IMR-90 (cell line): ENCODE results near the gene CORO1C. TPM values are rescaled to one million over a fixed set of nuclear protein-coding genes. Genes with fewer than 3 reads are reported as not detected.
A peak's percentile ranks its signal among the peaks of the same experiment; 100 is the strongest.

Experiments used
- ATAC-seq: fragments of 200-7000 bp; cut with Tn5 transposase; 2 replicates; pipeline ENCODE4 v1.9.1; 2020; ENCODE audit warnings: low read depth, mild to moderate bottlenecking, moderate library complexity
- BruUV-seq: library from RNA; stranded (reverse); fragments of 400-500 nt; replicated peaks from 2 replicates; lab custom pipeline; 2021; lab: Mats Ljungman, UMichigan
- CTCF ChIA-PET: fragments of 300-600 bp; formaldehyde crosslinking; extraction: SDS; loops from one replicate; lab custom pipeline; 2021; ENCODE audit warnings: antibody characterized with exemption; lab: Yijun Ruan, JAX
- POLR2A ChIA-PET: fragments of 300-600 bp; sonication (Branson Sonifier 250); formaldehyde crosslinking; loops from one replicate; lab custom pipeline; 2022; ENCODE audit warnings: antibody characterized with exemption; ENCODE audit not compliant: unreplicated experiment; lab: Charles Lee
- DNase-seq: peaks from one replicate; pipeline ENCODE4 v3.0.0; 2013
- H2AFZ ChIP-seq: replicated peaks from 2 replicates; pipeline ENCODE3; 2013; ENCODE audit warnings: low read length, mild to moderate bottlenecking; ENCODE audit not compliant: poor library complexity
- H2AK5ac ChIP-seq: 2 replicates; pipeline ENCODE4 v1.6.1; 2013; ENCODE audit warnings: low read depth, low read length, inconsistent platforms
- H2AK9ac ChIP-seq: replicated peaks from 2 replicates; pipeline ENCODE3; 2013; ENCODE audit warnings: mild to moderate bottlenecking, low read depth, low read length, moderate library complexity; ENCODE audit not compliant: poor library complexity
- H2BK120ac ChIP-seq: 2 replicates; pipeline ENCODE4 v1.6.1; 2013; ENCODE audit warnings: low read depth, low read length, inconsistent platforms
- H2BK15ac ChIP-seq: 3 replicates; pipeline ENCODE4 v1.6.1; 2013; ENCODE audit warnings: low read depth, low read length, inconsistent platforms
- H2BK20ac ChIP-seq: 2 replicates; pipeline ENCODE4 v1.6.1; 2013; ENCODE audit warnings: low read depth, mild to moderate bottlenecking, inconsistent platforms, low read length, moderate library complexity
- H2BK5ac ChIP-seq: 2 replicates; pipeline ENCODE4 v1.6.1; 2013; ENCODE audit warnings: mild to moderate bottlenecking, low read depth, low read length, inconsistent platforms; ENCODE audit not compliant: poor library complexity, severe bottlenecking
- H3K14ac ChIP-seq: replicated peaks from 2 replicates; pipeline ENCODE4 v1.6.1; 2013; ENCODE audit warnings: low read depth, low read length, inconsistent platforms
- H3K18ac ChIP-seq: 2 replicates; pipeline ENCODE4 v1.6.1; 2013; ENCODE audit warnings: low read depth, low read length, control low read depth
- H3K23ac ChIP-seq: 2 replicates; pipeline ENCODE4 v1.6.1; 2013; ENCODE audit warnings: low read depth, low read length, inconsistent platforms
- H3K27ac ChIP-seq: 2 replicates; pipeline ENCODE4 v1.5.1; 2013; ENCODE audit warnings: mild to moderate bottlenecking, control low read depth, low read length; ENCODE audit not compliant: insufficient read depth
- H3K27me3 ChIP-seq: 2 replicates; pipeline ENCODE4 v1.6.1; 2013; ENCODE audit warnings: low read length; ENCODE audit not compliant: control insufficient read depth, insufficient read depth
- H3K36me3 ChIP-seq: 2 replicates; pipeline ENCODE4 v1.6.1; 2013; ENCODE audit warnings: low read length, mixed read lengths; ENCODE audit not compliant: control insufficient read depth, insufficient read depth
- H3K4ac ChIP-seq: 2 replicates; pipeline ENCODE4 v1.6.1; 2013; ENCODE audit warnings: low read depth, low read length, inconsistent platforms
- H3K4me1 ChIP-seq: 2 replicates; pipeline ENCODE4 v1.6.1; 2013; ENCODE audit warnings: low read length, mixed read lengths; ENCODE audit not compliant: control insufficient read depth, insufficient read depth
- H3K4me2 ChIP-seq: 2 replicates; pipeline ENCODE4 v1.6.1; 2013; ENCODE audit warnings: low read depth, mild to moderate bottlenecking, control low read depth, low read length, moderate library complexity
- H3K4me3 ChIP-seq: 2 replicates; pipeline ENCODE4 v1.5.1; 2013; ENCODE audit warnings: low read depth, mild to moderate bottlenecking, control low read depth, low read length, moderate library complexity; ENCODE audit not compliant: insufficient read depth
- H3K56ac ChIP-seq: 2 replicates; pipeline ENCODE4 v1.6.1; 2013; ENCODE audit warnings: low read length, inconsistent platforms; ENCODE audit not compliant: insufficient read depth; ENCODE audit errors: extremely low read depth
- H3K79me1 ChIP-seq, 2 experiments: 2 replicates each; pipeline ENCODE4 v1.6.1; 2013; ENCODE audit warnings: low read length in 2 of 2, inconsistent platforms in 1 of 2, low read depth in 1 of 2
- H3K9ac ChIP-seq: 2 replicates; pipeline ENCODE4 v1.6.1; 2013; ENCODE audit warnings: low read depth, low read length, control low read depth
- H3K9me1 ChIP-seq: 2 replicates; pipeline ENCODE4 v1.6.1; 2013; ENCODE audit warnings: low read length, inconsistent platforms; ENCODE audit not compliant: insufficient read depth
- H3K9me3 ChIP-seq: 2 replicates; pipeline ENCODE4 v1.6.1; 2013; ENCODE audit warnings: low read length; ENCODE audit not compliant: control insufficient read depth, insufficient read depth
- H4K20me1 ChIP-seq: 2 replicates; pipeline ENCODE4 v1.6.1; 2013; ENCODE audit warnings: low read length, inconsistent platforms; ENCODE audit not compliant: insufficient read depth
- H4K5ac ChIP-seq: 2 replicates; pipeline ENCODE4 v1.6.1; 2013; ENCODE audit warnings: mild to moderate bottlenecking, low read depth, low read length, control low read depth
- H4K8ac ChIP-seq, 2 experiments: 2 replicates each; pipeline ENCODE4 v1.6.1; 2013; ENCODE audit warnings: low read depth in 2 of 2, low read length in 2 of 2, control low read depth in 1 of 2, inconsistent platforms in 1 of 2
- H4K91ac ChIP-seq: 2 replicates; pipeline ENCODE4 v1.6.1; 2013; ENCODE audit warnings: low read depth, low read length, inconsistent platforms; ENCODE audit not compliant: insufficient read depth
- BHLHE40 ChIP-seq: fragments of 150-350 bp; IDR thresholded peaks from 2 replicates; pipeline ENCODE4 v1.6.1; 2016; ENCODE audit warnings: mild to moderate bottlenecking, low read depth, low read length
- CEBPB ChIP-seq: IDR thresholded peaks from 2 replicates; pipeline ENCODE4 v1.6.1; 2012; ENCODE audit warnings: low read depth, low read length, improper control_type of control experiment
- CHD1 ChIP-seq: IDR thresholded peaks from 2 replicates; pipeline ENCODE4 v1.6.1; 2012; ENCODE audit warnings: low read depth, low read length, improper control_type of control experiment
- FOS ChIP-seq: fragments of 150-350 bp; IDR thresholded peaks from 2 replicates; pipeline ENCODE4 v1.6.1; 2016; ENCODE audit warnings: low read depth, low read length
- MAFK ChIP-seq: IDR thresholded peaks from 2 replicates; pipeline ENCODE4 v1.6.1; 2012; ENCODE audit warnings: low read depth, low read length, improper control_type of control experiment
- MAZ ChIP-seq: IDR thresholded peaks from 2 replicates; pipeline ENCODE4 v1.6.1; 2012; ENCODE audit warnings: low read depth, mild to moderate bottlenecking, low read length, improper control_type of control experiment, moderate library complexity, borderline replicate concordance
- MXI1 ChIP-seq: IDR thresholded peaks from 2 replicates; pipeline ENCODE4 v1.6.1; 2012; ENCODE audit warnings: low read depth, mild to moderate bottlenecking, low read length, moderate library complexity, borderline replicate concordance
- NFE2L2 ChIP-seq: fragments of 150-350 bp; IDR thresholded peaks from 2 replicates; pipeline ENCODE4 v1.6.1; 2016; ENCODE audit warnings: low read depth, mild to moderate bottlenecking, low read length
- RAD21 ChIP-seq: IDR thresholded peaks from 2 replicates; pipeline ENCODE4 v1.6.1; 2012; ENCODE audit warnings: low read length, improper control_type of control experiment
- RCOR1 ChIP-seq: IDR thresholded peaks from 2 replicates; pipeline ENCODE4 v1.6.1; 2012; ENCODE audit warnings: mild to moderate bottlenecking, low read length, improper control_type of control experiment; ENCODE audit not compliant: insufficient replicate concordance
- RFX5 ChIP-seq: IDR thresholded peaks from 2 replicates; pipeline ENCODE4 v1.8.0; 2012; ENCODE audit warnings: low read depth, mild to moderate bottlenecking, low read length, moderate library complexity
- WGBS, 2 experiments: methylation state at CpG; one replicate each; pipeline versions ENCODE4 v1.1.5 to v1.1.7; 2013; ENCODE audit warnings: missing lambda C conversion rate in 2 of 2; ENCODE audit not compliant: insufficient read length in 1 of 2; ENCODE audit errors: extremely low coverage in 2 of 2; 5-methylcytosine and 5-hydroxymethylcytosine counted together
- dilution Hi-C: fragments of 300-500 bp; cut with HindIII; formaldehyde crosslinking; loops from one replicate; pipeline ENCODE4 v1.14.3; 2018; ENCODE audit warnings: low sequenced_read_pairs; ENCODE audit not compliant: unreplicated experiment
- in situ Hi-C: fragments of 300-500 bp; cut with MboI; formaldehyde crosslinking; loops from 3 replicates; pipeline ENCODE4 v1.14.3; 2019; ENCODE audit warnings: low sequenced_read_pairs, inconsistent platforms, mixed read lengths
- intact Hi-C: fragments of 100-400 bp; cut with micrococcal nuclease; formaldehyde crosslinking; loops from 2 replicates; pipeline ENCODE4 v1.10.0; 2022
- polyA plus RNA-seq, 3 experiments: library from polyadenylated mRNA; depleted of rRNA; stranded (reverse); fragments of >200 nt; gene quantifications; 2 replicates each; pipeline ENCODE4 v1.2.3, GENCODE V29; 2012; ENCODE audit warnings: low replicate concordance in 1 of 3
- total RNA-seq: library from RNA; depleted of rRNA; stranded (reverse); fragments of >200 nt; gene quantifications from 2 replicates; pipeline ENCODE4 v1.2.3, GENCODE V29; 2012
- TF ChIP-seq, protein P1 (sequence below): fragments of 150-350 bp; IDR thresholded peaks from 2 replicates; pipeline ENCODE4 v1.6.1; 2016; ENCODE audit warnings: low read depth, mild to moderate bottlenecking, low read length, moderate library complexity, borderline replicate concordance
- TF ChIP-seq, protein P2 (sequence below): conservative IDR thresholded peaks from 2 replicates; pipeline ENCODE4 v1.5.1; 2012; ENCODE audit warnings: mild to moderate bottlenecking, low read depth, low read length, improper control_type of control experiment

CORO1C gene
- total and polyA plus RNA-seq, 2 of the 4 experiments (the other 2 are of a cell fraction), result 675 to 1,100 TPM

DNA sequence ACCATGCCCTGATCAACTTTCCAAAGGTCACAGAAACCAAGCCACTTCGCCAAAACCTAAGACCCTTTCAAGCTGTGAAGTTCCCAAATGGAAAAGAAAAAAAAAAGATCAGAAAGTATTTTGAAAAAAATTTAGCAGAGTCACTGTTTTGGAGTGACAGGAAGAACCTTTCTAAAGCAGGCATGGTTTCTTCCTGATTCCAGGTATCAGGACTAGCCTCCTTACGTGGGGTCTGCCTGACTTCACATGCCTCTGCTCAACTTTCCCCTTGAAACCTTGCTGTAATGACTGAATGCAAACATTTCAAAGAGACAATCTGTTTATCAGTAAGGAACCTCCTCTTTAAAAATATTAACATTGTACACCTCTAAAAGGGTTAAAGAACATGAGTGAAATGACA lies 9.5 kb downstream of the CORO1C start:
- intact Hi-C loops, result loop anchor here (1.0 to 2.0 kb wide), 2 partner anchors 26 to 133 kb away; no protein-coding TSS in a partner anchor
- dilution Hi-C loops, result no loop called here

More for the DNA sequence above, 9.5 kb downstream of the CORO1C start:
- Histone ChIP-seq H2BK15ac (peak overlapping the region; percentile 77; the same call in 2 of the 3 replicates), H2BK5ac (peak overlapping the region; percentile 92), H3K79me1 (peaks cover 0 to 20% of the 10 kb centered on the region in 2 experiments; a peak in 2 of 4 replicates), H3K56ac (peak overlapping the region; percentile 82; the same call in 1 of the 2 replicates), H2BK20ac (peak overlapping the region; percentile 57; the same call in 1 of the 2 replicates), H3K9ac (peak overlapping the region; percentile 74; the same call in 1 of the 2 replicates), H2AFZ (no peak overlapping the region), H3K27me3 (no peaks in the 10 kb centered on the region), H4K8ac (peak overlapping the region; percentile 82 to 90; a peak in 3 of 4 replicates), H3K27ac (peak overlapping the region; percentile 98), H3K9me1 (peaks cover 14% of the 10 kb centered on the region), H3K36me3 (peaks cover 8% of the 10 kb centered on the region), H3K18ac (peak overlapping the region; percentile 97), H3K23ac (peak overlapping the region; percentile 92), H4K20me1 (peaks cover 76% of the 10 kb centered on the region), H4K91ac (peak overlapping the region; percentile 86), H2AK5ac (peak overlapping the region; percentile 89), H3K9me3 (no peaks in the 10 kb centered on the region), H2AK9ac (no peak overlapping the region), H2BK120ac (peak overlapping the region; percentile 83), H3K4me1 (peaks cover 37% of the 10 kb centered on the region), H3K4me3 (no peak overlapping the region), H3K4ac (peak overlapping the region; percentile 95), H4K5ac (peak overlapping the region; percentile 87), H3K14ac (peak overlapping the region; percentile 97), H3K4me2 (peak overlapping the region; percentile 63)
- DNase-seq (no peak), ATAC-seq (no peak)
- no TSS peak for BruUV-seq
- POLR2A ChIA-PET, result interaction anchor here (0.6 to 1.2 kb wide), 2 partner anchors 30 to 141 kb away, joined by 3 to 6 read pairs; no protein-coding TSS in a partner anchor
- CTCF ChIA-PET, result no interaction called here
- WGBS, 2 experiments, result no CpG with 5 or more reads among the region's 2 CpGs
- TF ChIP-seq CEBPB (no peak), NFE2L2 (no peak), RAD21 (no peak), MAFK (no peak), RCOR1 (no peak), CHD1 (no peak), FOS (no peak), BHLHE40 (no peak), RFX5 (no peak), MAZ (no peak), MXI1 (no peak)
- TF ChIP-seq, protein P1, sequence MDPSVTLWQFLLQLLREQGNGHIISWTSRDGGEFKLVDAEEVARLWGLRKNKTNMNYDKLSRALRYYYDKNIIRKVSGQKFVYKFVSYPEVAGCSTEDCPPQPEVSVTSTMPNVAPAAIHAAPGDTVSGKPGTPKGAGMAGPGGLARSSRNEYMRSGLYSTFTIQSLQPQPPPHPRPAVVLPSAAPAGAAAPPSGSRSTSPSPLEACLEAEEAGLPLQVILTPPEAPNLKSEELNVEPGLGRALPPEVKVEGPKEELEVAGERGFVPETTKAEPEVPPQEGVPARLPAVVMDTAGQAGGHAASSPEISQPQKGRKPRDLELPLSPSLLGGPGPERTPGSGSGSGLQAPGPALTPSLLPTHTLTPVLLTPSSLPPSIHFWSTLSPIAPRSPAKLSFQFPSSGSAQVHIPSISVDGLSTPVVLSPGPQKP, result no peak
- TF ChIP-seq, protein P2, sequence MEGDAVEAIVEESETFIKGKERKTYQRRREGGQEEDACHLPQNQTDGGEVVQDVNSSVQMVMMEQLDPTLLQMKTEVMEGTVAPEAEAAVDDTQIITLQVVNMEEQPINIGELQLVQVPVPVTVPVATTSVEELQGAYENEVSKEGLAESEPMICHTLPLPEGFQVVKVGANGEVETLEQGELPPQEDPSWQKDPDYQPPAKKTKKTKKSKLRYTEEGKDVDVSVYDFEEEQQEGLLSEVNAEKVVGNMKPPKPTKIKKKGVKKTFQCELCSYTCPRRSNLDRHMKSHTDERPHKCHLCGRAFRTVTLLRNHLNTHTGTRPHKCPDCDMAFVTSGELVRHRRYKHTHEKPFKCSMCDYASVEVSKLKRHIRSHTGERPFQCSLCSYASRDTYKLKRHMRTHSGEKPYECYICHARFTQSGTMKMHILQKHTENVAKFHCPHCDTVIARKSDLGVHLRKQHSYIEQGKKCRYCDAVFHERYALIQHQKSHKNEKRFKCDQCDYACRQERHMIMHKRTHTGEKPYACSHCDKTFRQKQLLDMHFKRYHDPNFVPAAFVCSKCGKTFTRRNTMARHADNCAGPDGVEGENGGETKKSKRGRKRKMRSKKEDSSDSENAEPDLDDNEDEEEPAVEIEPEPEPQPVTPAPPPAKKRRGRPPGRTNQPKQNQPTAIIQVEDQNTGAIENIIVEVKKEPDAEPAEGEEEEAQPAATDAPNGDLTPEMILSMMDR, result no peak
- in situ Hi-C loops, result loop anchor here (10.0 kb wide), 1 partner anchor 133 kb away; the partner anchor contains the start of gene SSH1
